HepG2 (cell line): ENCODE data around the gene STAT4. TPM values are rescaled to one million over a fixed set of nuclear protein-coding genes. Genes with fewer than 3 reads are reported as not detected.
A peak's percentile ranks its signal among the peaks of the same experiment; 100 is the strongest.

ENCODE experiments used
- ARID4A ChIP-seq: sonication (generic); formaldehyde crosslinking; IDR thresholded peaks from 2 replicates; pipeline ENCODE4 v1.5.0; 2020; ENCODE audit warnings: mild to moderate bottlenecking, missing genetic modification reagents, borderline replicate concordance
- CREM ChIP-seq, 2 experiments: sonication (generic) in 1 of 2; formaldehyde crosslinking in 1 of 2; IDR thresholded peaks; 2 replicates each; pipeline versions ENCODE4 v1.4.0 to v1.6.1; 2016 to 2020; ENCODE audit warnings: antibody characterized with exemption in 1 of 2, mild to moderate bottlenecking in 1 of 2, missing genetic modification reagents in 1 of 2
- GABPB1 ChIP-seq: IDR thresholded peaks from 2 replicates; pipeline ENCODE4 v1.6.1; 2016; ENCODE audit warnings: mild to moderate bottlenecking, missing genetic modification reagents, moderate library complexity, missing compliant biosample characterization
- HCFC1 ChIP-seq: fragments of 150-350 bp; IDR thresholded peaks from 2 replicates; pipeline ENCODE4 v1.6.1; 2014; ENCODE audit warnings: low read depth, low read length
- HMG20B ChIP-seq: conservative IDR thresholded peaks from 2 replicates; pipeline ENCODE4 v1.6.1; 2016; ENCODE audit warnings: missing genetic modification reagents, missing compliant biosample characterization
- NCOA1 ChIP-seq: sonication (generic); formaldehyde crosslinking; IDR thresholded peaks from 2 replicates; pipeline ENCODE4 v1.9.0; 2021; ENCODE audit warnings: missing genetic modification reagents
- PAF1 ChIP-seq: IDR thresholded peaks from 2 replicates; pipeline ENCODE4 v1.6.1; 2016; ENCODE audit warnings: missing genetic modification reagents, missing compliant biosample characterization
- REL ChIP-seq: sonication (generic); formaldehyde crosslinking; conservative IDR thresholded peaks from 2 replicates; pipeline ENCODE4 v1.8.0; 2022; ENCODE audit warnings: mild to moderate bottlenecking, missing genetic modification reagents, moderate library complexity
- RXRB ChIP-seq: IDR thresholded peaks from 2 replicates; pipeline ENCODE4 v1.6.1; 2016; ENCODE audit warnings: borderline replicate concordance, missing genetic modification reagents, missing compliant biosample characterization
- ZBTB42 ChIP-seq: sonication (generic); formaldehyde crosslinking; IDR thresholded peaks from 2 replicates; pipeline ENCODE4 v1.5.0; 2020; ENCODE audit warnings: mild to moderate bottlenecking, missing genetic modification reagents
- ZNF329 ChIP-seq: sonication (generic); formaldehyde crosslinking; IDR thresholded peaks from 2 replicates; pipeline ENCODE4 v1.9.0; 2021; ENCODE audit warnings: low read depth, mild to moderate bottlenecking, missing genetic modification reagents
- ZNF34 ChIP-seq: sonication (generic); formaldehyde crosslinking; IDR thresholded peaks from 2 replicates; pipeline ENCODE4 v1.4.0; 2020; ENCODE audit warnings: mild to moderate bottlenecking, missing genetic modification reagents, borderline replicate concordance
- ZNF512B ChIP-seq: sonication (generic); formaldehyde crosslinking; IDR thresholded peaks from 2 replicates; pipeline ENCODE4 v1.5.1; 2020; ENCODE audit warnings: missing genetic modification reagents, mild to moderate bottlenecking, borderline replicate concordance
- ZNF75D ChIP-seq: sonication (generic); formaldehyde crosslinking; IDR thresholded peaks from 2 replicates; pipeline ENCODE4 v1.8.1; 2023; ENCODE audit warnings: missing genetic modification reagents, mild to moderate bottlenecking, borderline replicate concordance
- ZNF782 ChIP-seq: sonication (generic); formaldehyde crosslinking; IDR thresholded peaks from 2 replicates; pipeline ENCODE4 v1.4.0; 2020; ENCODE audit warnings: missing genetic modification reagents, mild to moderate bottlenecking, borderline replicate concordance
- polyA plus RNA-seq, 8 experiments: library from polyadenylated mRNA; depleted of rRNA in 3 of 8; stranded (reverse) in 7 of 8; unstranded in 1 of 8; fragments of >200 nt; fragmentation: Illumina TruSeq in 4 of 8; extraction: Trizol in 4 of 8; gene quantifications; 2 replicates each; pipeline versions ENCODE4 v1.2.1 to v1.2.3, GENCODE V29; 2011 to 2016; ENCODE audit warnings: low read depth in 4 of 8, missing spikeins in 1 of 8, mixed read lengths in 1 of 8; ENCODE audit not compliant: insufficient read depth in 1 of 8
- total RNA-seq, 5 experiments: library from RNA; depleted of rRNA; stranded (reverse); fragments of >200 nt; fragmentation: Illumina TruSeq; extraction: Trizol; gene quantifications; 2 replicates each; pipeline ENCODE4 v1.2.3, GENCODE V29; 2016; ENCODE audit warnings: low read depth in 1 of 5

The STAT4 gene
- total and polyA plus RNA-seq, 2 of the 13 experiments (the other 11 are each of a cell fraction or from before 2014, with no cell fraction given) = 0.37 TPM; not detected in 1

GRCh38 chr2:191020742-191021381, 129.9 kb downstream of the STAT4 start (continued):
- TF ChIP-seq ZNF329 (CRISPR knock-in tag) (no peak), GABPB1 (CRISPR knock-in tag) (no peak), ZNF75D (no peak), HMG20B (CRISPR knock-in tag) (0 out of 2 replicates have a peak, but pooled peaks have one; percentile 5), ZBTB42 (CRISPR knock-in tag) (no peak), HCFC1 (no peak), RXRB (CRISPR knock-in tag) (no peak), CREM (IDR thresholded peaks at IDR 0.05) (peak; percentile 18; the same call in 1 of the 2 replicates), CREM (CRISPR knock-in tag; IDR thresholded peaks at IDR 0.05) (no peak), ZNF782 (CRISPR knock-in tag) (no peak; the same call in 1 of the 2 replicates), NCOA1 (CRISPR knock-in tag) (0 out of 2 replicates have a peak, but pooled peaks have one; percentile 2), ARID4A (CRISPR knock-in tag) (peak; percentile 28; the same call in 1 of the 2 replicates), PAF1 (CRISPR knock-in tag) (0 out of 2 replicates have a peak, but pooled peaks have one; percentile 15), ZNF34 (0 out of 2 replicates have a peak, but pooled peaks have one; percentile 70), REL (no peak; the same call in 1 of the 2 replicates), ZNF512B (no peak)
